Muscle of leg (tissue), 16 donors: ENCODE results near the gene SHROOM3. TPM values are rescaled to one million over a fixed set of nuclear protein-coding genes. Genes with fewer than 3 reads are reported as not detected.

Experiments
- DNase-seq: peaks from one replicate; pipeline ENCODE4 v3.0.0; 2013
- H3K27ac ChIP-seq: one replicate; pipeline ENCODE4 v1.5.1; 2013; ENCODE audit warnings: mild to moderate bottlenecking, low read length, control low read depth
- H3K27me3 ChIP-seq: one replicate; pipeline ENCODE4 v1.6.1; 2013; ENCODE audit warnings: low read length; ENCODE audit not compliant: control insufficient read depth, insufficient read depth
- H3K36me3 ChIP-seq: one replicate; pipeline ENCODE4 v1.6.1; 2013; ENCODE audit warnings: low read length; ENCODE audit not compliant: control insufficient read depth, insufficient read depth
- H3K4me1 ChIP-seq: one replicate; pipeline ENCODE4 v1.6.1; 2013; ENCODE audit warnings: low read length; ENCODE audit not compliant: control insufficient read depth, insufficient read depth
- H3K4me3 ChIP-seq: one replicate; pipeline ENCODE4 v1.5.1; 2013; ENCODE audit warnings: low read length, control low read depth
- H3K9me3 ChIP-seq: replicated peaks from 2 replicates; pipeline ENCODE4 v1.6.1; 2013; ENCODE audit warnings: low read depth, low read length; ENCODE audit not compliant: control insufficient read depth
- WGBS: methylation state at CpG from one replicate; pipeline ENCODE4 v1.1.5; 2013; ENCODE audit warnings: missing lambda C conversion rate; ENCODE audit not compliant: insufficient coverage; 5-methylcytosine and 5-hydroxymethylcytosine counted together
- long read RNA-seq, 11 donors: transcript quantifications; one replicate each; lab custom pipeline, GENCODE V29; 2026
- polyA plus RNA-seq, 8 donors: library from polyadenylated mRNA; unstranded; fragments of 120-200 nt; gene quantifications; one replicate each; pipeline versions ENCODE4 v1.2.1 to v1.2.3, GENCODE V29; 2013; ENCODE audit warnings: inconsistent platforms in 1 of 8, low replicate concordance in 1 of 8; ENCODE audit not compliant: insufficient read length in 8 of 8, insufficient read depth in 1 of 8
- total RNA-seq: library from RNA; stranded (reverse); fragments of 120-200 nt; gene quantifications from one replicate; pipeline ENCODE4 v1.2.4, GENCODE V29; 2013

The SHROOM3 gene
- 25.1 TPM for total RNA-seq
- 10 to 100 TPM; 21.0 to 57.5 (median 33.3) TPM for polyA plus RNA-seq
- long read RNA-seq, donor 1, partial matches to known transcripts, result 11 of 11 reads
- long read RNA-seq, donor 1, other reads (novel, unspliced or antisense), result 0 of 11 reads
- long read RNA-seq, donor 2, result 0 reads
- long read RNA-seq, donor 3, partial matches to known transcripts, result 30 of 35 reads
- long read RNA-seq, donor 3, other reads (novel, unspliced or antisense), result 0 of 35 reads
- long read RNA-seq, donor 4, partial matches to known transcripts, result 0 of 4 reads
- long read RNA-seq, donor 4, other reads (novel, unspliced or antisense), result 0 of 4 reads
- long read RNA-seq, donor 5, partial matches to known transcripts, result 31 of 38 reads
- long read RNA-seq, donor 5, other reads (novel, unspliced or antisense), result 0 of 38 reads
- long read RNA-seq, donor 6, transcript SHROOM3-206 (4 exons, 554 nt), result major isoform, 8 of 59 reads
- long read RNA-seq, donor 6, partial matches to known transcripts, result 50 of 59 reads
- long read RNA-seq, donor 6, other reads (novel, unspliced or antisense), result 0 of 59 reads
- long read RNA-seq, donor 7, partial matches to known transcripts, result 20 of 23 reads
- long read RNA-seq, donor 7, other reads (novel, unspliced or antisense), result 0 of 23 reads
- long read RNA-seq, donor 8, partial matches to known transcripts, result 5 of 9 reads
- long read RNA-seq, donor 8, other reads (novel, unspliced or antisense), result 0 of 9 reads
- long read RNA-seq, donor 9, transcript SHROOM3-206 (4 exons, 554 nt), result major isoform, 5 of 7 reads
- long read RNA-seq, donor 9, partial matches to known transcripts, result 0 of 7 reads
- long read RNA-seq, donor 9, other reads (novel, unspliced or antisense), result 0 of 7 reads
- long read RNA-seq, donor 10, transcript SHROOM3-206 (4 exons, 554 nt), result major isoform, 7 of 13 reads
- long read RNA-seq, donor 10, partial matches to known transcripts, result 5 of 13 reads
- long read RNA-seq, donor 10, other reads (novel, unspliced or antisense), result 0 of 13 reads
- long read RNA-seq, donor 11, partial matches to known transcripts, result 0 of 3 reads
- long read RNA-seq, donor 11, other reads (novel, unspliced or antisense), result 0 of 3 reads

GRCh38 chr4:76434901-76435527 lies at the start of gene SHROOM3:
TSS of gene SHROOM3 (plus strand) at chr4:76435229. CDS start at chr4:76436053, 824 bp downstream.
- Histone ChIP-seq H3K36me3 (no peaks in the 10 kb centered on the region), H3K4me3 (peak within 1 kb of the TSS; percentile 21), H3K9me3 (peaks cover 2% of the 10 kb centered on the region), H3K4me1 (peaks cover 4% of the 10 kb centered on the region), H3K27ac (peak within 1 kb of the TSS; percentile 47), H3K27me3 (no peaks in the 10 kb centered on the region)
- WGBS, result 17% methylated on average over 3 of the region's 9 CpGs
- peak; percentile 35 for DNase-seq

DNA sequence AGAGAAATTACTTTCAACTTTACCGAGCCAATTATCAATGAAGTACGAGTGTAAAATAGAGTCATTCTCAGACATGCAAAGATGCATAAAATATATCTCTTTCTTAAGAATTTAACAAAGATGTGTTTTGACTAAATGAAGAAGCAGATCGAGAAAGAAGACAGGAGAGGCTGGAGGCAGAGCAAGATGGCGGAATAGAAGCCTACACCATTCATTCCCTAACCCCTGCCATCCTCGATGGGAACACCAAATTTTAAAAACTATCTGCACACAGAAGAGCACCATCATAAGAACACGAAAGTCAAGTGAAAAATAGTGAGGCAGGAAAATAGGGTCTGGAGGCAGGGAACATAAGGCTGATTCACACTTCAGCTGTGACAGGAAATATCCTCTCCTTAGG lies 49.1 kb upstream of the SHROOM3 start:
- no peak for DNase-seq
- no peak overlapping the region for H3K27ac ChIP-seq
- H3K4me1 ChIP-seq, result no peaks in the 10 kb centered on the region
- H3K27me3 ChIP-seq, result no peaks in the 10 kb centered on the region
- H3K9me3 ChIP-seq, result no peaks in the 10 kb centered on the region
- no peaks in the 10 kb centered on the region for H3K36me3 ChIP-seq
- no CpG with 5 or more reads among the region's 6 CpGs for WGBS
- no peak overlapping the region for H3K4me3 ChIP-seq

GRCh38 chr4:76386566-76387305 lies 48.3 kb upstream of the SHROOM3 start:
- no peak overlapping the region for H3K27ac ChIP-seq
- no peaks in the 10 kb centered on the region for H3K36me3 ChIP-seq

DNA sequence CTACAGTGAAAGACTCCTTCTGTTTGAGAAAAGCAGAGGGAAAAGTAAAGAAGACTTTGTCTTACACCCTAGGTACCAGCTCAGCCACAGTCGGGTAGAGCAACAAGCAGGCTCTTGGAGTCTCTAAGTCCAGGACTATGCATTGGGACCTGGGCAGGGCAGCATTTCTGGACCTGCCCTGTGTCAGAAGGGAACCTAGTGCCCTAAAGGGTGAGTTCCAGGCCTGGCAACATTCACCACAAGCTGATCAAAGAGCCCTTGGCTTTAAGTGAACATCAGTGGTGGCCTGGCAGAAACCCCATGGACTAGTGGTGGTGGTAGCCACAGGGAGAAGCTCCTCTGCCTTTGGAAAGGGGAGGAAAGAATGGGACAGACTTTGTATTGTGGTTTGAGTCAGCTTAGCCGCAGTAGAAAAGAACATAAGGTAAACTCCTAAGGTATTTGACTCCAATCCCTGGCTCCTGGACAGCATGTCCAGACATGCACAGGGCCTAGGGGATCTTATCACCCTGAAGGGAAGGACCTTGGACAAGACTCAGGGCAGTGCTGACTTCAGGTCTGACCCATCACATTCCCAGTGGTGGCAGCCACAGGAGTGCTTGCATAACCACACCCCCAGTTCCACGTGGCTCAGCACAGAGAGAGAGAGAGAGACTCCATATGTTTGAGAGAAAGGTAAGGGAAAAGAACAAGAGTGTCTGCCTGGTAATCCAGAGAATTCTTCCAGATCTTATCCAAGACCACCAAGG lies 46.7 kb upstream of the SHROOM3 start:
- Histone ChIP-seq H3K36me3 (no peaks in the 10 kb centered on the region), H3K4me3 (no peak overlapping the region), H3K27ac (no peak overlapping the region), H3K27me3 (no peaks in the 10 kb centered on the region), H3K4me1 (no peaks in the 10 kb centered on the region), H3K9me3 (no peaks in the 10 kb centered on the region)
- 100% methylated on average over 2 of the region's 3 CpGs for WGBS
- no peak for DNase-seq

More at GRCh38 chr4:76386566-76387305, 48.3 kb upstream of the SHROOM3 start:
- H3K9me3 ChIP-seq, result no peaks in the 10 kb centered on the region
- 83% methylated on average over 2 of the region's 6 CpGs for WGBS
- H3K27me3 ChIP-seq, result no peaks in the 10 kb centered on the region
- no peak for DNase-seq
- no peaks in the 10 kb centered on the region for H3K4me1 ChIP-seq
- no peak overlapping the region for H3K4me3 ChIP-seq

- no peaks in the 10 kb centered on the region for H3K27me3 ChIP-seq
- no peak for DNase-seq
- WGBS, result 84% methylated on average over 2 of the region's 3 CpGs
- no peaks in the 10 kb centered on the region for H3K9me3 ChIP-seq
- H3K36me3 ChIP-seq, result no peaks in the 10 kb centered on the region
- no peaks in the 10 kb centered on the region for H3K4me1 ChIP-seq
- no peak overlapping the region for H3K27ac ChIP-seq
- no peak overlapping the region for H3K4me3 ChIP-seq
These were observed 33.4 kb upstream of the SHROOM3 start for GRCh38 chr4:76401654-76402053.

DNA sequence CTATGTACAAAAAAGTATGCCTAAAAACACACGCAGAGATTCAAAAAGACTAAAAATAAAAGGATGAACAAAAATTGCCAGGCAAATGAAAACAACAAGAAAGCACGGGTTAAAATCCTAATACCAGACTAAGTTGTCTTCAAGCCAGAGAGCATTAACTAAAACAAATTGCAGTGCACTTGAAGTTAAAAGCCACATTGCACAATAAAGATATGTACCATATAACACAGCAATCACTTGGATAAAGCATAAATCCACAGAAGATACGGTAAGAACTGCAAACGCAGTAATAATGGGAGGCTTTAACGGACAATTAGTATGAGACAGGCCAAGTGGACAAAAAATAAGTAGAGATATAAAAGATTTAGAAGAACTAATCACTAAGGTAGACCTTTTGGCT lies 28.9 kb upstream of the SHROOM3 start:
- Histone ChIP-seq H3K36me3 (no peaks in the 10 kb centered on the region), H3K9me3 (no peaks in the 10 kb centered on the region), H3K4me3 (no peak overlapping the region), H3K27ac (no peak overlapping the region), H3K4me1 (no peaks in the 10 kb centered on the region), H3K27me3 (no peaks in the 10 kb centered on the region)
- WGBS, result no CpG with 5 or more reads among the region's 5 CpGs
- DNase-seq, result no peak

- Histone ChIP-seq H3K9me3 (no peaks in the 10 kb centered on the region), H3K4me1 (no peaks in the 10 kb centered on the region), H3K27ac (no peak overlapping the region), H3K36me3 (no peaks in the 10 kb centered on the region), H3K4me3 (no peak overlapping the region), H3K27me3 (no peaks in the 10 kb centered on the region)
- no CpG with 5 or more reads among the region's 5 CpGs for WGBS
- no peak for DNase-seq
These were observed 27.4 kb upstream of the SHROOM3 start for GRCh38 chr4:76407440-76408119.

- H3K4me3 ChIP-seq, result no peak overlapping the region
- WGBS, result no CpG with 5 or more reads among the region's 3 CpGs
- H3K27me3 ChIP-seq, result no peaks in the 10 kb centered on the region
- no peaks in the 10 kb centered on the region for H3K9me3 ChIP-seq
- H3K36me3 ChIP-seq, result no peaks in the 10 kb centered on the region
- no peak for DNase-seq
- no peaks in the 10 kb centered on the region for H3K4me1 ChIP-seq
- H3K27ac ChIP-seq, result no peak overlapping the region
These were observed 24.4 kb upstream of the SHROOM3 start for GRCh38 chr4:76410636-76411035.
